ENCODE results near the gene CHPT1.
"Not testable (repeated sequence)": the region's sequence is repeated elsewhere in the genome, so short reads cannot be mapped to it uniquely, and the experiment has no call there.

The CHPT1 gene
- 11.6 to 14.3 reads per million in 2 experiments for total RNA-seq

DNA sequence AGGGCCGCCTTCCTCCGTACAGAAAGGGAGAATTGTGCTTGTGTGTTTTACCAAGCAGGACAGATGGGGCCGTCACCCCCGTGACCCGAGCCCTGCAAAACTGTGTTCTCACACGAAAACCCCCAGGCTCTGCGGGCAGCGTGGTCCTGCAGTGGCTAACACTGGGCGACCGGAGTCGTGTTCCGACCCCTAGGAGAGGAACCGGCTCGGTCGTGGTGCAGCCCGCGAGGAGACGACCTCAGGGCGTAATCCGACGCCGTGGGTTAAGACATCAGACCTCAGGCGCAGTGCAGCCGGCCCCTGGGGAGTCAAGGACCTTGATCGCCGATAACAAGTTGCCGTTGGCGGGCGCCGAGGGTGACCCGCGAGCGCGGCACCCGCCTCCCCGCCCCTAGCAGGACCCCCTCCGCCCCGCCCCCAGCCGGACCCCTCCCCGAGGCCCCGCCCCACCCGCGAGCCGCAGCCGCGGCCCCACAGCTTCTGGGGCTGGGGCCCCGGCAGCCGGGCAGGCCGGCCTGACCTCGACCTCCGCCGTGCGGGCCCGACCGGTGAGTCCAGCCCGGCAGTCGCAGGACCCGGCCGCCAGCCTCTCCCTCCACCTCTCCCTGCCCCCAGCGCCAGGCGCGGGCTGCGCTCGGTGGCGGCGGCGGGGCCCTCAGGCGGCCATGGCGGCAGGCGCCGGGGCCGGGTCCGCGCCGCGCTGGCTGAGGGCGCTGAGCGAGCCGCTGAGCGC is at the start of gene CHPT1:
Gene CHPT1 (plus strand): TSS at position 444 of the 733 bp plus-strand sequence. CDS start 222 bp downstream, at position 666.
- peak; percentile 31 for DNase-seq (ENCODE audit: low read depth)

DNA sequence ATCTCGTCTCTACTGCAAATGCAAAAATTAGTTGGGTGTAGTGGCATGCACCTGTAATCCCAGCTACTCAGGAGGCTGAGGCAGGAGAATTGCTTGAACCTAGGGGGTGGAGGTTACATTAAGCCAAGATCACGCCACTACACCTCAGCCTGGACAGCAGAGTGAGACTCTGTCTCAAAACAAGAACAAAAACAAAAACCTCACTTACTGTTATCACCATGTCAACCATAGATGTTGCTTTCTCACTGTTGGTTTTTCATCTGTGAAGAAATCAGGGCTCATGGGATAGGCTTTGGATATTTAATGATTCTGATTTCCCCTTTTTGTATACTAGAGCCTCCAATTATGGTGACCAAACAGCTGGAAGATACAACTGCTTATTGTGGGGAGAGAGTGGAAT is 49.7 kb upstream of the CHPT1 start:
- no peak for DNase-seq (ENCODE audit: low read depth)

DNA sequence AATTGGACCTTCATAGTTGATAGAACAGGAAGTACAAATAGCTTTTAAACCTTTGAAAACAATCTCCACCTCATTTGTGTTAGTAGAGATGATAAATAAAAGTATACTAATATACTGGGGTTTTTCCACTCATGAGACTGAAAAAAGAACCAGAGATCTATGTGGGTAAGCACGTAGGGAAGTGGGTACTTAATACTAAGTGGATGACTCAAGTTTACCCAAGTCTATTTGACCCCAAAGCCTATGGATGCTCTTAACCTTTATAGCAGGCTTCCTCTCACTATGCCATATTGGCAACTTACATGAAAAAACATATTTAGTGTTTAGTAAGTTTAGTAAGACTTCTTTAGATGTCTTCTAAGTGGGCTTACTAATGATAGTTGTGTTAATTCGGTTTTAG is 49.2 kb upstream of the CHPT1 start:
- DNase-seq (ENCODE audit: low read depth), result no peak

DNA sequence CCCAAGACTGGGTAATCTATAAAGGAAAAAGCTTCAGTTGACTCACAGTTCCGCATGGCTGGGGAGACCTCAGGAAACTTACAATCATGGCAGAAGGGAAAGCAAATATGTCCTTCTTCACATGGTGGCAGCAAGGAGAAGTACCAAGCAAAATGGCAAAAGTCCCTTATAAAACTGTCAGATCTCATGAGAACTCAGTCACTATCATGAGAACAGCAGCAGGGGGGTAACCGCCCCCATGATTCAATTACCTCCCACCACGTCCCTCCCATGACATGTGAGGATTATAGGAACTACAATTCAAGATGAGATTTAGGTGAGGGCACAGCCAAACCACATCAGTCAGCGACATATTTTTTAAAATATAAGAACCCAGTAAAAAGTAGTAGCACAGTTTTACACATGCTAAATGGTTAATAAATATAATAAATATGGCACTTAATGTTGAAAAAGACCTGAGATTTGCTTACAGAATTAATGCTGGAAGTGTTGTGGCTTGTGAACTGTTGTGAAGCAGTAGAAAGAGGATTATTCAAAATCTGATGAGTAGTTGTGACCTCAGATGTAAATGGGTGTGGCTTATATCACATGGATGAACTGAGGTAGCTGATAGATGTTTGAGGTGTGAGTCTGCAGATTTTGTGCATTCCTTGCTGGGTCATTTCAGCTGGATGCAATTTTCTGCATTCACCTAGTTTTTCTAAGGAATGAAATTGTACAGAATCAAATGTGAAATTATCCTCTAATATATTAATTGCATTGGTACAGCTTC is 46.9 kb upstream of the CHPT1 start:
- DNase-seq (ENCODE audit: low read depth), result no peak

DNA sequence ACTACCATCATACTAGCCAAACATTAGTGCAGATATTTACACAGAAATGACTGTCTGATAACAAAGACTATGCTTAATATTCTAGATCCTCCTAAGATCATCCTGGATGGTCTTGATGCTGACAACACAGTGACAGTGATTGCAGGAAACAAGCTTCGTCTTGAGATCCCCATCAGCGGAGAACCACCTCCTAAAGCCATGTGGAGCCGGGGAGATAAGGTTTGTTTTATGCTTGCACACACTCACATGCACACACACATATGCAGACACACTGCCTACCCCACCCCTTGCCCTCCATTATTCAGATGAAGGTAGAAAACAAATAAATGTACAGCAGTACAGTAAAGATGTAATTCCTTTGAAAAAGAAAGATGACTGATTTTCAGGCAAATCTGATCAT is 44.4 kb upstream of the CHPT1 start:
- no peak for DNase-seq (ENCODE audit: low read depth)

DNA sequence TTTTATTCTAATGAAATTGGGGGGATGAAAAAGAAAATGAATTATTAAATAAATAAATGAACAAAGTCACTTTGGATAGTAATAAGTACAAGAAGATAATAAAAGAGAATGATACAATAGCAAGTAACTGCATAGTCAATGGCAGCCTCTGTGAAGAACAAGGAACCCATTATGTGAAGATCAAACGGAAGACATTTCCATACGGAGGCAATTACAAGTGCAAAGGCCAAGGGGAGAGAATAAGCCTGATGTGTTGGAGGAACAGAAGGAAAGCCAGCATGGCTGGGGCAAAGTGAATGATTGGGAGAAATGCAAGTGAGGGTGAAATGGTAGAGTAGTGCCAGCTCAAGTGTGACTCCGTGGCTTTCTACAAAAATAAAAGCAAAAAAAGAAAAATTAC is 43.9 kb upstream of the CHPT1 start:
- DNase-seq (ENCODE audit: low read depth), result no peak

DNA sequence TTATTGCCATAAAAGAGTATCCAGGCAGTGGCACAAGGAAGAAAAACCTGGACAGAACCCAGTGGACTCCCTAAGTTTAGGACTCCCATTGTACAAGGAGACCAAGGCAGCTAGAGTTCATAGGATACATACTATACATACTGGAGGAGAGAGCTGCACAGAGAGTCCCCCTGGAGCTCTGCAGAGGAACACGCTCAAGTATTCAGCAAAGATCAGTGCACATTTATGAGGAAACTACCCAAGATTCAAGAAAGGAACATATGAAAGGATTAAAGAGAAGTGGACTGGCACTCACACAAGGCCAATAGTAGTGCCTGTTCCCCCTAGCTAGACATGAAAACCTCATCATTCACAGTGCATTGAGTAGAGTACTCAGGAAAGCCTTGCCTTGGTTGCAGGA is 43.0 kb upstream of the CHPT1 start:
- DNase-seq (ENCODE audit: low read depth), result no peak

DNA sequence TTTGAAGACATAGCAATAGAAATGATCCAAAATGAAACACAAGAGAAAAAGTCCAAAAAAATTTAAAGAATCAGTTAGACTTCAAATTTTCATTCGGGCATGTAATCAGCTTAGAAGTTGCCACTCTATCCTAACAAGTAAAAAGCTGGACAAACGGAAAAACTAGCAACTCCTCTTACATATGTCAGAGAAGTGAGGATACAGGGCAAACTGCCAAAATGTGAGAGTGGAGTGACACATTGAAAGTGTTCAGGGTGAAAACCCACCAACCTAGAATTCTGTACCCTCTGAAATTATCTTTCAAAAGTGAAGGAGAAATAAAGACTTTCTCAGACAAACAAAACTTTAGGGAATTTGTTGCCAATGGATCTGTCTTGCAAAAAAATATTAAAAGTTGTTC is 42.0 kb upstream of the CHPT1 start:
- no peak for DNase-seq (ENCODE audit: low read depth)

DNA sequence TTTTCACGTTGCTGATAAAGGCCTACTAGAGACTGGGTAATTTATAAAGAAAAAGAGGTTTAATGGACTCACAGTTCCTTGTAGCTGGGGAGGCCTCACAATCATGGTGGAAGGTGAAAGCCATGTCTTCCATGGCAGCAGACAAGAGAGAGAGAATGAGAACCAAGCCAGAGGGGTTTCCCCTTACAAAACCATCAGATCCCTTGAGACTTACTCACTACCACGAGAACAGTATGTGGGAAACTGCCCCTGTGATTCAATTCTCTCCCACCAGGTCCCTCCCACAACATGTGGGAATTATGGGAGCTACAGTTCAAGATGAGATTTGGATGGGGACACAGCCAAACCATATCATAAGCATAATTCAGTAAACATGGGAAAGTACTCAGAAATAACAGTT is 36.8 kb upstream of the CHPT1 start:
- DNase-seq (ENCODE audit: low read depth), result not testable (repeated sequence)

DNA sequence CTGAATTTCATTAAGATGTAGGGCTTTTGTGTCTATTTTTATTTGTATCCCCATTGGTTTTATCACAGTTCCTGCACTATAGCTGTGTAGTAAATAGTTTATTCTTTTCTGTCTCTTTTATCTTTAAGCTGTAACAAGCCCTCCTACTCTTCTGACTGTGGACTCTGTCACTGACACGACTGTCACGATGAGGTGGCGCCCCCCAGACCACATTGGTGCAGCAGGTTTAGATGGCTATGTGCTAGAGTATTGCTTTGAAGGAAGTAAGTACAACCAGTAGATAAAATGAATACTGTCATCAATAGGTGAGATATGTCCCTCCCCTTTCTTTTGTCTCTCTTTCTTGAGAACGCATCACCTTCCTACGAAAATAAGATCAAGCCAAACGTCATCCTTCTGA is 34.1 kb upstream of the CHPT1 start:
- no peak for DNase-seq (ENCODE audit: low read depth)

DNA sequence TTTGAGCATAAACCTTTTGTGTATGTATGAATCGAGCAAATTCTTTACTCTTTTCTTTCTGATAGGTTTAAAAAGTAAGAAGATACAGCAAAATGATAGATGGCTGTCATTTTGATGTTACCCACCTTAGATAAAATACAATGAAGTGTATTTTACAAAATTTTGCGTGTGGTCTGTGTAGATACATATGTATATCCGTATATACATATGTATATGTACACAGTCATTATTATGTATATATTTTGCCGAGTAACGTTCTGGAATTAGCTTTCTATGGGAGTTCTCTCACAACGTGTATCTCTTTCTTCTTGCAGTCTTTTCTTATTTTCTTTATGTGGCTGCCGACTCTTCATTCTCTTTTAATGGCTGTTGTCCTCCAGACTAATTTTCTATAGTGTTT is 32.4 kb upstream of the CHPT1 start:
- DNase-seq (ENCODE audit: low read depth), result no peak

DNA sequence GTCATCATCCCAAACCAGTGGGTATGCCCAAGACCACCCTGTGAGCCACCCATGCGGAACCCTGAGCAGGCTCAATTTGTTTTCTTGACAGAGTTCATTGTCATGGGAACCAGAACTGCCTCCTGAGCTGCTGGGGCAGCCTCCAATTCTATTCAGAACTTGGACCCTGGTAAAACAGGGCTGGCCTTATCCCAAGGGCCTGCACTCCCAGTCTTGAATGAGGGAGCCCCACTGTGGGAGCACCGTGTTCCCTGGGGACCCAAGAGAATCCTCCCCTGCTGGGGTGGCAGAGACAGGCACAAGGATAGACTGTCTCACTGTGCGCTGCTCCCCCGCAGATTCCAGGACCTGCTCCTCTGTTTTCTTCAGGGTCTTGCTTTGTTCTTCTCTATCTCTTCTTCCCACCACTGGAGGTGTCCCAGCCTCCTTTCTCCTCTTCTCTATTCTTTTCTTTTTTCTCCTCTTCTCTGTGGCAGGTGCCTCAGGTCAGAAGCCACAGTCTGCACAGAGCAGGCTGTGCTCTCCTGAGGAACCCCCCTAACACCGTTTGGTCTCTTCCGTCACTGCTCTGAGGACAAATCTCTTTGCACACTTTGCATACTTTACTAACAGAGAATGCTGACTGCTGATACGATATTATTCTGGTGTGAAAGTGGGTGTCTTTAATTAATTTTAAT is 31.2 kb upstream of the CHPT1 start:
- DNase-seq (ENCODE audit: low read depth), result no peak

DNA sequence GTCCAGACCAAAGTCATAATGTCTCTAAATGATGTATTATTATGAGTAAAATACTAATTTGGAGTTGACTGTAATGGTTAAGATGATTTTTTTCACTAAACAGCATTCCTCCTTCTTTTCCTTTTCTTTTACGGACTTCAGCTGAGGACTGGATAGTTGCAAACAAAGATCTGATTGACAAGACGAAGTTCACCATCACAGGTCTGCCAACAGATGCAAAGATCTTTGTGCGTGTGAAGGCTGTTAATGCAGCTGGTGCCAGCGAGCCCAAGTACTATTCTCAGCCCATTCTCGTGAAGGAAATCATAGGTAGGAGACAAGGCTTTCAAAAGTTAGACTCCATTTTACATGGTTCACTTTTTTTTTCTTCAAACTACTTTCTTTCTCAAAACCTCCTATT is 29.8 kb upstream of the CHPT1 start:
- no peak for DNase-seq (ENCODE audit: low read depth)

DNA sequence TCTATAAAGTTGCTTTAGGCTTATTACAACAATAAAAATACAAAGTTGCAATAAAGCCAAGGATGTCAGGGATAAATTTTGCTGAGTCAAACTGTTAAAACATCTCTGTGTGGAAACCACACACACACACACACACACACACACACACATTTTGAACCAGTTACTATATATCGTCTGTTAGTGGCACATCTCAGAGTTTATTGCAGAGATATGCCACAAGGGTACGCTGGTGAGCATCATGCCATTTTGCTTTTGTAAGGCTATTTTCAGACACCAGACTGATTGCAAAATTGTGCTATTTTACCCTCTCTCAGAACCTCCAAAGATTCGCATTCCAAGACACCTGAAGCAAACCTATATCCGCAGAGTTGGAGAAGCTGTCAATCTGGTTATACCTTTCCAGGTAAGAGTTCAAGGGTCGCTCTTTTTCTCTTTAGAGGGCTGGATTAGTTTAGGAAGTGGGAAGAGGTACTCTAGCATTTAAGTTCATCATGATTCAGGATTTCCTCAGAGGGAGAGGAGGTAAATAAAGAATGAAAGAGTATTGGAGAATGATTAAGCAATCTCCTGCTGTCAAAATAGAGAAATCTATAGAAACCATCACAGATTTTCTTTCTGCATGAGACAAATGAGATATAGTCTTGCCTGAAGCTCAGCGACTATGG is 27.3 kb upstream of the CHPT1 start:
- DNase-seq (ENCODE audit: low read depth), result peak; percentile 9

DNA sequence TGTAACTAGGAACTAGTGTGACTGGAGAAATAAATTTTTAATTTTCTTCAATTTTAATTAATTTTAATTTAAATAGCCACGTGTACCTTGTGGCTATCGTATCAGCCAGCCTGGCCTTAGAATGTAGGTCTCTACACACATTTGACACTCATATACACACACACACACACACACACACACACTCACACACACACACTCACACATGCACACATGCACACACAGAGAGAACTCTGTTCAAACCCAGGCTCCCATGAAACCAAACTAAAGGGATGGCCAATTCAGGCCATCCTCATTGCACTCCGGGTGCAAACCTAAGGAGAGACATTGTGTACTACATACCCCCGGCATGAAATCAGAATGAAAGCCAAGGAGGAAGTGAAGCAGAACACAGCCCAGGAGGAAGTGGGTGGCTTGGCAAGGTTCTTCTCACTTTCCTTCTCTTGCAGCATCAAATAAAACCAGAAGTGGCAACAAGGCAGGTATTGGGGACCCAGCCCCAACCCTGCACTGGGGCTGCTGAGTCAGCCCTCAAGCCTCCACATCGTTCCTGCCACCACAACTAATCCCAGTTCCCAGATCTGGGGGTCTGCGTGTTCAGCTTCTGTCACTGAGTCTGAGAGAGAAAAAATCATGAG is 26.2 kb upstream of the CHPT1 start:
- DNase-seq (ENCODE audit: low read depth), result no peak

DNA sequence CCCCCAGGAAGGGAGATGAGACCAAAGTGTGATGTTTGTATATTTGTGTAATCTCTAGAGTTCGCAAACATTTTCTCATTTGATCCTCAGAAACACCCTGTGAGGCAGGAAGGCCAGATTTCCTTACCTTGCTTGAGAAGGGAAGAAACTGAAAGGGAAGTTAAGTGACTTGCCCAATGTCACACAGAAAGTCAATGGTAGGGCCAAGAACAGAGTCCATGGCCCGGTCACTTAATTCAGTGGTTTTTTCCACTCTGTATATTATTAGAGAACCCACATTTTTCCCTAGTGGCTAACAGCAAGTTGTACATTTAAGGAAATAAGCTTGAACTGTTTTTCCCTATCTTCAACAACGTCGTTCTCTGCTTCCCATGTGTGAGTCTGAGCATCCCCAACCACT is 25.6 kb upstream of the CHPT1 start:
- no peak for DNase-seq (ENCODE audit: low read depth)

DNA sequence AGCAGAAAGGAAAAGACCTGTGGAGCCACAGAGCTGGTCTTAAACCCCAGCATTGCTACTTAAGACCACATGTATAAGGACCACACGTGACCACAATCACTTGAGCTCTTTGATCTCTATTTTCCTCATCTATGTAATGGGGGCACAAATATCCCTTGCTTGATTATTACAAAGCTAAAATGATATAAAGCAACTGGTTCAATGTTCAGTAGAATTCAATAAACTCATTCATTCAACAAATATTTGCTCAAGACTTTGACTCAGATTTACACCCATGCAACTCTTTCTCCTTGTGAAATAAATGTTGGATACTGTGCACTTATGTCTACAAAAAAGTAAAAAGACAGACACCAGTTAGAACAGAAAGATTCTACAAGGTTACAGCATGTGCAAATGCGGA is 21.9 kb upstream of the CHPT1 start:
- DNase-seq (ENCODE audit: low read depth), result no peak

DNA sequence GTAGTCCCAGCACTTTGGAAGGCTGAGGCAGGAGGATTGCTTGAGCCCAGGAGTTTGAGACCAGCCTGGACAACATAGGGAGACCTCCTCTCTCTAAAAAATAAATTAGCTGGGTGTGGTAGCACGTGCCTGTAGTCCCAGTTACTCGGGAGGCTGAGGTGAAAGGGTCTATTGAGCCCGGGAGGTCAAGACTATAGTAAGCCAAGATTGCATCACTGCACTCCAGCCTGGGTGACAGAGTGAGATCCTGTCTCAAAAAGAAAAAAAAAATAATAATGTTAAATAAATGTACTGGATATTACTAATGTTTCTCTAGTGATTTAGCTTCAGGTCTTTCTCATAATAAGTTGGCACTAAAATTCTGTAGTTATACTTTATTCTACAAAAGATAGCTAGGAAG is 20.9 kb upstream of the CHPT1 start:
- DNase-seq (ENCODE audit: low read depth), result not testable (repeated sequence)

DNA sequence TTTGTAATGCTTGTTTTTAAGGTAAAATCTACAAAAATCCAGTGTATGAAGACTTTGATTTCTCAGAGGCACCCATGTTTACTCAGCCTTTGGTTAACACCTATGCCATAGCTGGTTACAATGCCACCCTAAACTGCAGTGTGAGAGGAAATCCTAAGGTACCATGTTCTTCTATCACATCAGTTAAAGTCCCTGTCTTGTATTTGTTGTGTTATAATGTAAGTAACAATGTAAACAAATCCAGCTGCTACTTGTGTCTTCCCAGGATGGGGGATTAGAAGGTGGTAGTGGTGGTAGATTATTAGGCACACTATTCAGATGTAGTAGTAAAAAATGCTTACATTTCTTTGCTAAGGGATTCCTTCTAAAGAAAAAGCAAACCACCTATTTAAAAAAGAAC is 19.4 kb upstream of the CHPT1 start:
- DNase-seq (ENCODE audit: low read depth), result no peak

DNA sequence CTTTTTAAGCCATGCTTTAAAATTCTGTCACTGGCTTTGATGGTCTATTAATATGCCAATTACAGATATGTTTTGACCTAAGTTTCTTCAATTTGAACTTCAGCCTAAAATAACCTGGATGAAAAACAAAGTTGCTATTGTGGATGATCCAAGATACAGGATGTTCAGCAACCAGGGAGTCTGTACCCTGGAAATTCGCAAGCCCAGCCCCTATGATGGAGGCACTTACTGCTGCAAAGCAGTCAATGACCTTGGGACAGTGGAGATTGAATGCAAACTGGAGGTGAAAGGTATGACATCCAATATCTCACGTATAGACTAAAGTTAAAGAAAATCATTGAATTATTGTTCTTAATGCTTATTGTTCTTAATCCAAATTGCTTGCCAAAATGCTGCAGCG is 17.2 kb upstream of the CHPT1 start:
- no peak for DNase-seq (ENCODE audit: low read depth)

DNA sequence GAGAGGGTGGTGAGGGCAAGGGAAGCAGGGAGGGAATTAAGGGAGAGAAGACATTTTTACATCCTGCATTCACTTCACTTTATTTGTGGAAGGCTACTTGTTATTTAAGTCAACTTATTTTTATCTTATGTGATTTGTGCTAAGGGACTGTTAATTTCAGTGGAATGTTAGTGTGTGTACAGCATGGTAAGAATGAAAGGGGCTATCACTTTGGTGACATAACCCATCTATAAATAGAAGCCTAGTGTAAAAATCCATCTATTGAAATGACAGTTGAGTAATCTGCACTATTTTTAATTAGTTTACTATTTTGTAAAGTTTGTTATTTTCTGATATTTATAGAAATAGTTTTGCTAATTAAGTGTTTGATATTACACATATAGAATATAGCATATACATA is 16.8 kb upstream of the CHPT1 start:
- DNase-seq (ENCODE audit: low read depth), result no peak

DNA sequence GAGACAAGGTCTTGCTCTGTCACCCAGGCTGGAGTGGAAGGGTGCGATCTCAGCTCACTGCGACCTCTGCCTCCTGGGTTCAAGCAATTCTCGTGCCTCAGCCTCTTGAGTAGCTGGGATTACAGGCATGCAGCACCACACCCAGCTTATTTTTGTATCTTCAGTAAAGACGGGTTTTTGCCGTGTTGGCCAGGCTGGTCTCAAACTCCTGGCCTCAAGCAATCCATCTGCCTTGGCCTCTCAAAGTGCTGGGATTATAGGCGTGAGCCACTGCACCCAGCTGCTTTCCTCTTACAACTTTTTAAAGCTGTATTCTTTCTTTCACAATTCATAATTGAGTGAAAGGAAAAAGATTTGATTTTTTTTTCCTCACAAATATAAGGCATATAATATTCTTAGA is 15.8 kb upstream of the CHPT1 start:
- DNase-seq (ENCODE audit: low read depth), result not testable (repeated sequence)

Measured in T follicular helper cell (primary cell).